ENCODE measurements around the gene WHRN.

Gene WHRN

GRCh38 chr9:114395768-114396167, 109.5 kb downstream of the WHRN start:
- no peak for DNase-seq

- no peak for DNase-seq
Measured at GRCh38 chr9:114395334-114395617, 110.0 kb downstream of the WHRN start.

- DNase-seq: no peak
Measured at GRCh38 chr9:114394523-114395333, 110.5 kb downstream of the WHRN start.

- DNase-seq: no peak
Measured at GRCh38 chr9:114392749-114393112, 112.5 kb downstream of the WHRN start.

- DNase-seq: no peak
Measured at GRCh38 chr9:114390952-114391351, 114.3 kb downstream of the WHRN start.

- DNase-seq: no peak
Measured at GRCh38 chr9:114389612-114390368, 115.5 kb downstream of the WHRN start.

GRCh38 chr9:114388764-114389375, 116.4 kb downstream of the WHRN start:
- DNase-seq: no peak

- no peak for DNase-seq
Measured at GRCh38 chr9:114388357-114388682, 117.0 kb downstream of the WHRN start.

- no peak for DNase-seq
Measured at GRCh38 chr9:114387680-114388356, 117.5 kb downstream of the WHRN start, which contains the start of gene AKNA. AKNA (minus strand) TSS chr9:114387982; CDS start chr9:114381333, 6,649 bp downstream.

- DNase-seq: no peak
Measured at GRCh38 chr9:114386886-114387679, 118.2 kb downstream of the WHRN start.

- DNase-seq: no peak
Measured at GRCh38 chr9:114386361-114386885, 118.8 kb downstream of the WHRN start.

GRCh38 chr9:114385397-114386181, 119.7 kb downstream of the WHRN start:
- DNase-seq: no peak

GRCh38 chr9:114384836-114385396, 120.4 kb downstream of the WHRN start:
- DNase-seq: no peak

- DNase-seq: no peak
Measured at GRCh38 chr9:114384341-114384740, 120.9 kb downstream of the WHRN start.

GRCh38 chr9:114383521-114384231, 121.6 kb downstream of the WHRN start:
- no peak for DNase-seq

GRCh38 chr9:114382699-114383520, 122.4 kb downstream of the WHRN start:
- DNase-seq: no peak

GRCh38 chr9:114378883-114379282, 126.4 kb downstream of the WHRN start:
- no peak for DNase-seq

- DNase-seq: no peak
Measured at GRCh38 chr9:114378016-114378415, 127.3 kb downstream of the WHRN start.

- no peak for DNase-seq
Measured at GRCh38 chr9:114376586-114377445, 128.5 kb downstream of the WHRN start.
